Superior temporal gyrus (tissue), 1 donor: ENCODE data around the gene INTS6.
A peak's percentile ranks its signal among the peaks of the same experiment; 100 is the strongest.

Experiments used
- DNase-seq: peaks from one replicate; pipeline ENCODE4 v3.0.0-alpha.2; 2016; ENCODE audit errors: extremely low spot score

Gene INTS6, protein sequence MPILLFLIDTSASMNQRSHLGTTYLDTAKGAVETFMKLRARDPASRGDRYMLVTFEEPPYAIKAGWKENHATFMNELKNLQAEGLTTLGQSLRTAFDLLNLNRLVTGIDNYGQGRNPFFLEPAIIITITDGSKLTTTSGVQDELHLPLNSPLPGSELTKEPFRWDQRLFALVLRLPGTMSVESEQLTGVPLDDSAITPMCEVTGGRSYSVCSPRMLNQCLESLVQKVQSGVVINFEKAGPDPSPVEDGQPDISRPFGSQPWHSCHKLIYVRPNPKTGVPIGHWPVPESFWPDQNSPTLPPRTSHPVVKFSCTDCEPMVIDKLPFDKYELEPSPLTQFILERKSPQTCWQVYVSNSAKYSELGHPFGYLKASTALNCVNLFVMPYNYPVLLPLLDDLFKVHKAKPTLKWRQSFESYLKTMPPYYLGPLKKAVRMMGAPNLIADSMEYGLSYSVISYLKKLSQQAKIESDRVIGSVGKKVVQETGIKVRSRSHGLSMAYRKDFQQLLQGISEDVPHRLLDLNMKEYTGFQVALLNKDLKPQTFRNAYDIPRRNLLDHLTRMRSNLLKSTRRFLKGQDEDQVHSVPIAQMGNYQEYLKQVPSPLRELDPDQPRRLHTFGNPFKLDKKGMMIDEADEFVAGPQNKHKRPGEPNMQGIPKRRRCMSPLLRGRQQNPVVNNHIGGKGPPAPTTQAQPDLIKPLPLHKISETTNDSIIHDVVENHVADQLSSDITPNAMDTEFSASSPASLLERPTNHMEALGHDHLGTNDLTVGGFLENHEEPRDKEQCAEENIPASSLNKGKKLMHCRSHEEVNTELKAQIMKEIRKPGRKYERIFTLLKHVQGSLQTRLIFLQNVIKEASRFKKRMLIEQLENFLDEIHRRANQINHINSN

DNA sequence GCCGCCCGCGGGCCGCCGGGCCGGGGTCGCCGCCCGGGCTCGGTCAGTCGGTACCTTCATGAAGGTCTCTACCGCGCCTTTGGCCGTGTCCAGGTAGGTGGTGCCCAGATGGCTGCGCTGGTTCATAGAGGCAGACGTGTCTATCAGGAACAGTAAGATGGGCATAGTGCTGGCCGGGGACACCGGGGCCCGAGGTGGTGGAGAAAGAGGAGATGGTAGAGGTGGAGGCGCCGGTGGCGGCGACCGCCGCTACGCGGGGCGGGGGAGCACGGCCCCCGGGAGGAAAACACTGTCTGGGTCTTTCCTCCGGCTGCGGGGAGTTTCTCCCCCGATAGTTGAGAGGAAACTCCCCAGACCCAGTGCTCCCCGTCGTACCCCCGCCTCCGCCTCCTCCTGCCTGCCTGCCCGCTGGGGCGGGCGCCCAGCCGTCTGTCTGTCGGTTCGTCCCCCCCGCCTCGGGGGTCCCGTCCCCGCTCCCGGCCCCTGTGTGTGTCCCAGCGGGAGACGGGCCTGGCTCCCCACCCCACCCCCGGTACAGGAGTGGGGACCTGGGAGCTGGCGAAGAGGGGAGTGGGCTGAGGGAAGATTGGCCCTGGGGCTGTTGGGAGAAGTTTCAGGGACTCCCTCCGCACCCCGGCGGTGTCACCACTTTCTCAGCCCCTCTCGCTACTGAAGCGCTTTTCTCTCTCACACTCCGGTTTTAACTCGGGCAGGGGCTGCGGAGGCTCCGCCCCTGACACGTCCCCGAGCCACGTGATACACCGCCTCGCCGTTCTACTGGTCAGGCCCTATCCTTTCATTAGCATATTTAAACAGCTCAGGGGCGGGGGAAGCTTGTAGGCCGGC is at the start of gene INTS6:
INTS6 (minus strand) TSS at position 676 of the 846 bp plus-strand sequence; CDS start at position 165, 511 bp downstream.
- DNase-seq, result peak; percentile 99

DNA sequence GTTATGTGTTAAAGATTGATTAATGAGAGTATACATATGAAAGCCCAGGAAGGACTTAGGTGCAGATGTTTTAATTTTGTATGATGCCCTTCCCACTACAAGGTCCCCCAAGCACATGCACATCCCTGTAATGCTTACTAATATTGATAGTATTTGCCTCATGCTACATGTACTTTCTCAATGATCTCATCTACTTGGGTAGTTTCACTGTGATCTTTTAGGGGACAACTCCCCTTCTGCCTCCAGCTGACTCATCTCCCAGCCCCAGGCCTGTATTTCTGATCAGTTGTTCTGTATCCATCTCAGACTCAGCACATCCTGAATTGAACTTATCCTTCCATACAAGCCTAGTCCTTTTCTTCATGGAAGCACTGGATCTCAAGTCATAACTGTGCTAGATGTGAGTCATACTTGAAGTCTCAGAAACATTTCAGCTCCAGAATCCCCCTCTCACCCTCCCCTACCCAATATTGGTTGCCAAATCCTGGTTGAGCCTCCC is 49.4 kb upstream of the INTS6 start:
- no peak for DNase-seq

DNA sequence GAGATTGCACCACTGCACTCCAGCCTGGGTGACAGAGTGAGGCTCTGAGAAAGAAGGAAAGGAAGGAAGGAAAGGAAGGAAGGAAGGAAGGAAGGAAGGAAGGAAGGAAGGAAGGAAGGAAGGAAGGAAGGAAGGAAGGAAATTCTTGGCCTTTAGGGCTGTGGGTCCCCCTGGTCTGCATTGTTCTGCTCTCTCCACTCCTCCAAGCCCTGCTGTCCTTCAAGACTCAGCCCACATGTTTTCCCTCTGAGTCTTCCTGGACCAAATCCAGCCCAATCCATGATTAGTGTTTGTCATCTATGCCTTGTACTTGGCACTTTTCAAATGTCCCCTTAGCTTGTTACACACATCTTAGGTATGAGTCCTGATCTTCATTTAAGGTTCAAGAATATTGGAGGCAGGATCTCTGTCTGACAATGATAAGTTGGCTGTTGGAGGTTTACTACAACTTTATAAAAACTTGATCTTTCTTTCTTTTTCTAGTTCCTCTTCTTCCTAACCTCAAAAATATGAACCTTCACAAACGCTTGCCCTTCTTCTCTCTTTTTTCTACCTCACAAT is 48.8 kb upstream of the INTS6 start:
- DNase-seq, result no peak

DNA sequence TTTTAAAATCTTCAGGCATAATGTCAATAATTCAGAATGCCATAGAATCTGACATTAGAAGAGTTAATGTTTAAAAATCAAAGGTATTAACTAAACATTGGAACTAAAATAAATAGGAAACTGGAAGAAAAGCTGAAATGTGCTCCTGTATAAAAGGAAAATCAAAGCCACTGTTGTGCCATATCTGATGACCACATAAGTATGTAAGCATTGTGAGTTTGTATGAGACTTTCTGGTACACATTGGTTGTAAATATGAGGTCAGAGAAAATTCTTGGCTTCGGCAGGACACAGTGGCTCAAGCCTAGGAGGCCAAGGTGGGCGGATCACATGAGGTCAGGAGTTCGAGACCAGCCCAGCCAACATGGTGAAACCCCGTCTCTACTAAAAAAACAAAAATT is 48.3 kb upstream of the INTS6 start:
- DNase-seq, result no peak

DNA sequence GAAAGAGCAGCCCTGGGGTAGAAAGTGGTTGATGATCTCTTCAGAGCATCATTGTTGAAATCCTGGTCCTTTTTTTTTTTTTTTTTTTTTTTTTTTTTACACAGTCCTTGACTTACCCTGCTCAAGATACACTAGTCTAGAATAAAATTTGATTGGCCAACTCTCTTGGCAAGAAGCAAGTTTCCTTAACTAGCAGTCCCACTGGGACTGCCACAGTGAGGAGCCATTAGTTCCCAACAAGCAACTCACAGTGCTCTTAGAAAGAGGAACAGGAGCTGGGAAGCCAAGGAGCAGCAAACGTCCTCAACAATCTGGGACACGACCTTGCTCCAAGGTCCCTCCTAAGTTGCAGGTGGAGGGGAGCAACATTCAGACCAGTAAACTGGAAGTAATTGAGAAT is 47.9 kb upstream of the INTS6 start:
- DNase-seq, result no peak

DNA sequence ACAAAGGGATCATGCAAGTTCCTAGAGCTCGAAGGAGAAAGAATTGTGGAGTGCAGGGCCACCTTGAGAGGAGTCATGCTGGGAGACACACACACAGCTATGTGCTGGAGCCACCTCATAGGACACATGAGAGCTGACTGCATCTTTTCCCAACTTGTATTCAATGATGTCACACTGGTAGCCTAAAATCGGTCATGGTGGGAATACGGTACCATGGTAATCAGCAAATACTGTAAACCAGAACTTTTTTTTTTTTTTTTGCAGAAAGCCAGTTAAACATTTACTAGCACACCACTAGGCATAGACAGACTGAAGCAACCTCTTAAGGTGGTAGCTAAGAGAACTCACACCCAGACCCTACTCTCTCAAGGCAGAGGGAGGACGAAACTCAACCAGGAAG is 47.0 kb upstream of the INTS6 start:
- DNase-seq, result no peak

DNA sequence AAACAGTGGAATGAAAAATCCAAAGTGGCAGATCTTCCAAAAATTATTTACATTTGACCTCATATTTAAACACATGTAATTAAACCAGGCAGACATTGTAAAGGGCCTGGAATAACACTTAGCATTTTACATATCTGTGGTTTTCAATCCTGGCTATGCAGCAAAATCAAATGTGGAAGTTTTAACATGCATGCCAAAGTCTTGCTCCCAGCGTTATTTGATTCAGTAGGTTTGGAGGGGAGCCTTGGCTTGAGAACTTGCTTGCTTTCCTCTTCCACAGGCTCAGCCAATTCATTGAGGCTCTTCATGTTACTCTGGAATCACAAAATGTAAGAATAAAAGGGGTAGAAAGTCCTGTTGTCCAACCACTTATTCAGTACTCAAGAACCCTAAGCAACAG is 42.5 kb upstream of the INTS6 start:
- DNase-seq, result no peak

DNA sequence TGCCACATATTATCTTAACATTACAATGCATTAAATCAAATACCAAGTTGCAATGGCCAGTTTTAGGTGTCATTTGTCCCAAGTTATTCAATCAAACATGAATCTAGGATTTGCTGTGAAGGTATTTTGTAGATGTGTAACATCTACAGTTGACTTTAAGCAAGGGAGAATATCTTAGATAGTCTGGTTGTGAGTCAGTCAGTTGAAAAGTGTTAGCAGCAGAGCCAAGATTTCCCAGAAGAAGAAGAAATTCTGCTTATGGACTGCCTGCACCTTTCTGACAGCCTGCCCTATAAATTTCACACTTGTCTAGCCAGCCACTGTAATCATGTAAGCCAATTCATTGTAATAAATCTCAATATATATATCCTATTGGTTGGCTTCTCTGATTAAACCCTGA is 41.3 kb upstream of the INTS6 start:
- no peak for DNase-seq

DNA sequence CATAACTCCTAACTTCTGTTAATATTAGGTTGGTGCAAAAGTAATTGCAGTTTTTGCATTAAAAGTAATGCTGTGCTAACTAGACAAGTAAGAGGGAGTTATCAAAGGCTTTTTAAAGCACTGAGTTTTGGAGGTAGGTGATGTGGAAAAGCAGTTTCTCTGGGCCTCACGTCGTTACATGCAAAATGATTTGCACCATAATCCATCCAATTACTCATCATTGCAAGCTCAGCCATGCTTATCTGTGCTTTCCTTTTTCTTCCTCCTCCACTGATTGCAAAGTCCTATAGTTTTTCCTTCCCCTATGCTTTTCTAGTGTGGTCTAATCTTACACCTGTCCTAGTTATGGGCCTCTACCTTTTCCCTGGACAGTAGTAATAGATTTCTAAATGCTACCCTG is 35.4 kb upstream of the INTS6 start:
- no peak for DNase-seq

DNA sequence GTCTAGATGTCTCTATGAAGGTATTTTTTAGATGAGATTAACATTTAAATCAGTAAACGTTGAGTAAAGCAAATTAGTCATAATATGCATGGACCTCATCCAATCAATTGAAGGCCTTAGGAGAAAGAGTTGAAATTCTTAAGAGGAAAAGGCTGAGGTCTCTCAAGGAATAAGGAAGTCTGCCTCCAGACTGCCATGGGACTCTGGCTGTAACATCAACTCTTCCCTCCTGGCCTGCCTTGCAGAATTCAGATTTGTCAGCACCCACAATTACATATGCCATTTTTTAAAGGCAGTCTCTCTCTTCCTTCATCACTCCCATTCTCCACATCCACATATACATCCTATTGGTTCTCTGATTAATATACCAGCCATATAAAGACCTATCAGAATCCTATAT is 28.8 kb upstream of the INTS6 start:
- no peak for DNase-seq

DNA sequence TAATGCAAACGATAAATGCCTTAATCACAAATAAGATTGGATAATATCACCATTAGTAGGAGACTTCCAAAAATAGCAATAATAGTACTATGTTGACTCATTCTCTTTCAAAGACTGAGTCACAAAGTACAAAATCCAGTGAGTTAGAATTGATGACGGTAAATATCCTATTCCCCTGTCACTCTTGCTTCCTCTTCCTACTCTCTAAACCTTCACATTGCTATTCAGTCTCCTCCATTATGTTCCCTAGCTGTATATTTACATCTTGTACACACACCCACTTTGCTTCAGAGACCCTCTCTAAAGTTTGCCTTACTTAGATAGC is 26.3 kb upstream of the INTS6 start:
- no peak for DNase-seq

DNA sequence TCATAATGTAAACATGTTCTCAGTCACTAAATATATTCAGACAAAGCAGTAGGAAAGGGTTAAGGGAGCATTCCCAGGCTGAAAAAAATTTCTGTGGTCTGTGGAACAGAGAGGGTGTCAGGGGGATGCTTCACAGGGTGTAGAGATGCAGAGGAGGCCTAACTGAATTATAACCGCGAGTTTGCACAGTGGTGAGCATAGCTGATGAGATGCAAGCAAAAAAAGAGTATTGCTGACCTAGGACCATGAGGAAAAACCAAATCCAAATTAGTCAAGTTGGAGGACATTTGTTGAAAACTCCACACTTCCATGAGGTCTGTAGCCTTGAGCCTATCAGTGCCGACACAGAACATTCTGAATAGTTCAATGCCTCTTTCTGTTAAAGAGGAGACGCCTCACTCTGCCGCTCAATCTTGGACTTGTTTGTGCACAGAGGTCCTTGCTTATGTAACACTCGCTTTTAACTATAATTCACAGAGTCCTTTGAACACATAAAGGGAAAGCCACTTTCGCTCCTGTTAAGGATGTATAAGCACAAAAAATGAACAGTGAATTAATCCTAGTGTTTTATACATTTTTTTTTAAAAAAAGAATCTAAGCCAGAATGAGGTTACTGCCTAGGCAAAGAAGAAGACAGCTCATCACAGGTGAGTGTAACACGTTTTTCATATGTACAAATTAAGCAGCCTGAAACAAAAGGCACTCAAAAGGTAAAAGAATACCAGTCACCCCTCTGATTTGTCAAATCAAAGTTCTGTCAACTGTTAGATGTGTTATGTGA is 25.8 kb upstream of the INTS6 start:
- peak; percentile 33 for DNase-seq

DNA sequence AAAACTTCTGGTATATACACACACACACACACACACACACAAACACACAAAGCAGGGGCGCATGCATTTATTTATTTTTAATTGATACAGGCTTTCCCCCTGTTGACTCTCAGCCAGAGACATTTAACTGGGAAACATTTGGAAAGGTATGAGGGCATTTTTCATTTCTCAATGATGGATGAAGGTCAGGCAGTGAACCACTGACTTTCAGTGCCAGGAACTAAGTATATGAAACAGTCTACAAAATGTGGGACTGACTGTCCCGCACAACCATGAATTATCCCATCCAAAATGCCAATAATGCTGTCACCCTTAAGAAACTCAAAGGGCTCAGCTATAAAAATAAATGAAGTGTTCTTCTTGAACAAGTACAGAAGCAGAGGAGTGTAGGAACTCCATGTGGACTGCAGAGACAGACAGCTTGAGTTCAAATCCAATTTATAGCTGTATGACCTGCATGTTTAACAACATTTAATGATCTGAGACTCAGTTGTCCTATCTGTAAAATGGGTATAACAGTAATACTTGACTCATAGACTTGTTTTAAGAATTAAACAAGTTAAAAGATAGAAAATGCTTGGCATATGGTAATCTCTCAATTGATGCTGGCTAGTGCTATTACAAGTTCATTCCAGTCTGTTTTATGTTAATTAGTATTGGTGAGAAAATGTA is 25.0 kb upstream of the INTS6 start:
- DNase-seq, result no peak

DNA sequence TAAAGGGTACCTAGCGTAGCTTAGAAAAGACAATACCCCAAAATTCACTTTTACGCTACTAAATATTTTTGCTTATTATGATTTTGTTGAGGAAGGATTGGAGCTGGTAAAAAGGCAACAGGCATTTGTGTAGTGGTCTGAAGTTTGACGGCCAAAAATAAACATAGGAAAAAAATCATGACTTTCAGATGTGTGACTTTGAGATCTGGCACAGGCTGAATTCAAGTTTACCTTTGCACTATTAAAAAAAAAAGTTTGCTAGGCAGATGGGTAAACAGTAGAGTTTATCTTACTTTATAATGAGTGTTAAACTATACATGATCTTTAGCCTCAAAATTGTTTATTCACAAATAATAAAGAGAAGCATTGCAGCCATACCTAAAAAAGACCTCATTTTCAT is 24.3 kb upstream of the INTS6 start:
- DNase-seq, result no peak

DNA sequence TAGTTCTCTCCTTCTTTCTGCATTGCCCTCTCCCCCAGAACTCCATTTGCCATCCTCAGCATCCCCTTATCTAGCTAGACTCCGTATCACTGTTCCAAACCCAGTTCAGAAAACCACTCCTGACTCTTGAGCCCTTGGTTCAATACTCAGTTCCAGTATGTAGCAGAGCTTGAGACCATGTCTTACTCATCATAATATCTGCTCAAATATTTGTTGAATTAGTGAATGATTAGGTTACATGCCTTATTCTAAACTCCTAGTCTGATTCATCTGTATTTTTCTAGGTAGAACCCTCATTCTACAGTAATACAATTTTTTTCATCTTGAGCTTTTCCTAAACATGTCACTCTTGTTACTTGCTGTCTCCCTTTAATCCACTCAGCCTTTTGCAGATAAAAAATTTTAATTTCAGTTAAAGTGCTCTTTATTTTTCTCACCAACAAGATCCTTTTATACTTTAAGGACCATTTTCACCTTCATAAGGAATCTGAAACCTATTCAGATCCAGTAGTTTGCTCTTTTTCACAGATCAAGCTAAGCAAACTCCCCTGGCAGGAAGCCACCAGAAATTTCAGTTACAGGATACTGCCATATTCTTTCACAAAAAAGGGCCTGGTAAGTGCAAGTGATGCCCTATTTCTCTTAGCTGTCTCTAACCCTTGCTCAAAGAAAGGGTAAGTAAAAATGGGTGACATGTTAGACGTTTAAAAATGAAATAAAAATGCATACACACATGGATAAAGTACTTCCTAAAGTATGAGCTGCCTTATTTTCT is 23.1 kb upstream of the INTS6 start:
- no peak for DNase-seq

DNA sequence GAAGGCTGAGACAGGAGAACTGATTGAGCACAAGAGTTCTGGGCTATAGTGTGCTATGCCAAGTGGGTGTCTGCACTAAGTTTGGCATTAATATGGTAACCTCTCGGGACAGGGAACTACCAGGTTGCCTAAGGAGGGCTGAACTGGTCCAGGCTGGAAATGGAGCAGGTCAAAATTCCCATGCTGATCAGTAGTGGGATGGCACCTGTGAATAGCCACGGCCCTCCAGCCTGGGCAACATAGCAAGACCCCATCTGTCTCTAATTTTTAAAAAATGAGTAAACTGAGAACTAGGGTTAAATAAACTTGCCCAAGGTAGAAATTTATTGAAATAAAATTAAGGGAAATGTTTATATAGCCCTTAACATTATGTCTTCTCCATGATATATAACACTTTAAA is 17.0 kb upstream of the INTS6 start:
- no peak for DNase-seq

DNA sequence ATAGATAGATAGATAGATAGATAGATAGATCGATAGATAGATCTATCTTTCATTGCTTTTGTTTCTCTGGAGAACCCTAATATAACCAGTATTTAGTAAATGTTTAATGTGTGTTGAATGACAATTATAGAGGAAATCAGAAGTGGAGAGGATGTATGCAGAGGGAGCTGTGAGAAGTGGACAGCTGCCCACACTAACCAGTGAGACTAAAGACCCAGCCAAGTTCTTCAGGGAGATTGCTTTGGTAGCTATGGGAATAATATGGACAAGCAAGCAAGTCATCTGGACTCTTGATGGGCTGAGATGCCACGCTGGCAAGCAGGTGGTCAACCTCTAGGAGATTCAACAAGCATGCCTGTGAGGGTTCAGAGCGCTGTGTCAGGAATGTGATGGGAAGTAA is 14.9 kb upstream of the INTS6 start:
- no peak for DNase-seq

DNA sequence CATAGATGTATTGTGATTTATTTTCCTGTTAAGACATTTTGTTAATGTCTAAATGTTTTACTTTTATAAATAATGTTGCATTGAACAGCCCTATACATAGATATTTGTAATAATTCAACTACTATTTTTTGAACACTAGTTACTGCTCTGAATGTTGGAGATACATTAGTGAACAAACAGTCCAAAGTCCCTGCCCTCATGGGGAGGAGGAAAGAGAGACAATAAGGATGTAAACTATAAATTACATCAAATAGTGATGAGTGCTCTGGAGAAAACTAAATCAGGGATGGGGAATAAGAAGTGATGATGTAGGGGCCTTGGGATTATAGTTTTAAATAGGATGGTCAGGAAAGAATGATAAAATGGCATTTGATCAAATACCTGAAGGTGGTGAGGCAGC is 12.3 kb upstream of the INTS6 start:
- no peak for DNase-seq

DNA sequence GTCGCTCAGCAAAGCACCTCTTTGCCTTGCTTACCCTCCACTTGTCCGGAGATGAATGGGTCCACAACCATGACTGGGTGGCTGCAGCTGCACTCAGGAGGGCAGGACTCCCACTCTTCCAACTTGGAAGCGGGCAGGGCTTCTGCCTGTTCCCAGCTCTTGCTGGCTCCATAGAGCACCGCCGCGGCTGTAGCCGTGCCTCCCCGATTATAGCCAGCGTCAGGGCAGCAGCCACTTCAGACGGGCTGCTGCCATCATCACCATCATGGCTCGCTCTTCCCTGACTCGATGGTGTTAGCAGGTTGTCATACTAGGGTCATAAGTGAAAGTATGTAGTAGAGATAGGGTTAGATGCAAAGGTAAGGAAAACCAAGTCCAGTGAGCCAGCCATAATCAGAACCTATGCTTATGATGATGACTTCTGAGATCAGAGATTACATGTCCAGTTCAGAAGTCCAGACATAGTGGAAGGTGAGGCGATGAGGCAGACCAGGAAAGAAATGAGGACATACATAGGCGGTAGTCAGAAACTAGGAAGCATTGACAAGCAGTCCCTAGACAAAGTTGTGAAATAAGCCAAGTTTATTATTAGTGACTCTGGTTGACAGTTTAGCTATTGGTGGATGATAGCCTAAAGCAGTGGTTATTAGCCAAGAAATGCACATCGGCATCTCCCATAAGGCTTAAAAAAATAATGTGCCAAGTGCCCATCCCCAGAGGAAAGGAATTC is 4.4 kb upstream of the INTS6 start:
- no peak for DNase-seq
